Stimulated activated naive B cell treated with anti-CD40 and anti-IgM and Interleukin-4, amounts not matched to agents 10 μg/mL and 1 μg/mL and 100 μg/mL, for 72 hours (primary cell): ENCODE measurements around the gene C12orf56.
"Not testable (repeated sequence)": the region's sequence is repeated elsewhere in the genome, so short reads cannot be mapped to it uniquely, and the experiment has no call there.

Source experiments
- ATAC-seq, 2 donors: fragments of 150-1000 bp; cut with Tn5 transposase; replicated peaks; 2 replicates each; pipeline ENCODE4 v1.10.0; 2021; ENCODE audit warnings: moderate library complexity in 1 of 2
- DNase-seq: peaks from one replicate; pipeline ENCODE4 v3.0.0; 2021
- H3K27ac Mint-ChIP-seq: one replicate; pipeline ENCODE4 v1.8.0; 2022; ENCODE audit warnings: mild to moderate bottlenecking, mixed read lengths
- H3K27me3 Mint-ChIP-seq, 2 donors: one replicate each; pipeline ENCODE4 v1.8.0; 2022; ENCODE audit warnings: mixed read lengths in 2 of 2
- H3K36me3 Mint-ChIP-seq, 2 donors: one replicate each; pipeline ENCODE4 v1.8.0; 2022; ENCODE audit warnings: mixed read lengths in 2 of 2, mild to moderate bottlenecking in 1 of 2
- H3K4me1 Mint-ChIP-seq, 2 donors: one replicate each; pipeline ENCODE4 v1.8.0; 2022; ENCODE audit warnings: mixed read lengths in 2 of 2, mild to moderate bottlenecking in 1 of 2
- H3K4me3 Mint-ChIP-seq, 2 donors: one replicate each; pipeline ENCODE4 v1.8.0; 2022; ENCODE audit warnings: mild to moderate bottlenecking in 2 of 2, mixed read lengths in 2 of 2, moderate library complexity in 1 of 2
- H3K9me3 Mint-ChIP-seq, 2 donors: one replicate each; pipeline ENCODE4 v1.8.0; 2022; ENCODE audit warnings: mixed read lengths in 2 of 2, mild to moderate bottlenecking in 1 of 2

C12orf56 gene

DNA sequence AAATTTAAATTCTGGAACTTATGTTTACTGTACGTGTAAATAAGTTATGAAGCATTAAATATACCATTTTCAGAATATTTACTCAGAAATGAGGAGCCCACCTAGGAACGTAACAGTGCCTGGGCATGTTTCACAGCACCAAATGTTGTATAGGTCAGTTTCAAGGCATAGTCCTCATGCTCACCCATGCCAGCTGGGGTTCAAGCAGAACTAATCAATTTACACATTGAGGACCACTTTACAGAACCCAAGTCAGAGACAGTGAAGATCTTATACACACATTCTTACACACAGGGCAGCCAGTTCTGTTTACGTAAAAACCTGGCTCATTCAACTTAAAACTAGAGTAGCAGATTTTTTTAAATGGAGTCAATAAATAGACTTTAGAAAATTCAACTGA, 170.5 kb downstream of the C12orf56 start:
- H3K27me3 Mint-ChIP-seq = no peaks in the 10 kb centered on the region
- peaks cover 2 to 4% of the 10 kb centered on the region in 2 donors for H3K36me3 Mint-ChIP-seq
- no peak overlapping the region for H3K4me3 Mint-ChIP-seq
- no peaks in the 10 kb centered on the region for H3K9me3 Mint-ChIP-seq
- peaks cover 14 to 18% of the 10 kb centered on the region in 2 donors for H3K4me1 Mint-ChIP-seq
- no peak for DNase-seq
- H3K27ac Mint-ChIP-seq = no peak overlapping the region
- no peak for ATAC-seq

DNA sequence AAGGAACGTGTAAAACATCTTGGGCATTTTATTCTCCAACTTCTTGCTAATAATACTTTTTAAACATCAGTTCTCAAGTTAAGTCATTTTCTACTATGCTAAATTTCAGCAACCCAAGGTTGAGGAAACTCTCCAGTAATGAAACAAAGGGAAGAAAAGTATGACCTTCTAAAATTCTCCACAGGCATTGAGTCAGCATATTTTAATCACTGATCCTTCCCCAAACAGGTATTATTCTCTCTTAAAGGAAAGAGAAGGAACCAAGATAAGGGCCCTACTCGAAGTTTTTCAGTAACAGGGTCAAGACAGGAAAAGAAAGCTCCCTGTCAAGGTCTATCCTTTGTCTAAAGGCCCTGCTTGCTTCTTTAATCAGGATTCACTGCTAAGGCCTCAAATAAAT, 171.4 kb downstream of the C12orf56 start:
- Mint-ChIP-seq H3K4me1 (peaks cover 14 to 18% of the 10 kb centered on the region in 2 donors), H3K9me3 (no peaks in the 10 kb centered on the region), H3K27ac (peak overlapping the region; percentile 79), H3K36me3 (peaks cover 2 to 4% of the 10 kb centered on the region in 2 donors), H3K27me3 (no peaks in the 10 kb centered on the region), H3K4me3 (peak overlapping the region; percentile 9 to 21)
- DNase-seq (no peak), ATAC-seq (no peak)

- H3K27me3 Mint-ChIP-seq = no peaks in the 10 kb centered on the region
- H3K36me3 Mint-ChIP-seq = peaks cover 8 to 9% of the 10 kb centered on the region in 2 donors
- no peaks in the 10 kb centered on the region for H3K9me3 Mint-ChIP-seq
- H3K4me3 Mint-ChIP-seq = peak overlapping the region; percentile 23 to 60
- peaks cover 14 to 18% of the 10 kb centered on the region in 2 donors for H3K4me1 Mint-ChIP-seq
- ATAC-seq (no peak), DNase-seq (no peak)
- H3K27ac Mint-ChIP-seq = peak overlapping the region; percentile 7
Measured at GRCh38 chr12:64218597-64218996, 172.0 kb downstream of the C12orf56 start.

DNA sequence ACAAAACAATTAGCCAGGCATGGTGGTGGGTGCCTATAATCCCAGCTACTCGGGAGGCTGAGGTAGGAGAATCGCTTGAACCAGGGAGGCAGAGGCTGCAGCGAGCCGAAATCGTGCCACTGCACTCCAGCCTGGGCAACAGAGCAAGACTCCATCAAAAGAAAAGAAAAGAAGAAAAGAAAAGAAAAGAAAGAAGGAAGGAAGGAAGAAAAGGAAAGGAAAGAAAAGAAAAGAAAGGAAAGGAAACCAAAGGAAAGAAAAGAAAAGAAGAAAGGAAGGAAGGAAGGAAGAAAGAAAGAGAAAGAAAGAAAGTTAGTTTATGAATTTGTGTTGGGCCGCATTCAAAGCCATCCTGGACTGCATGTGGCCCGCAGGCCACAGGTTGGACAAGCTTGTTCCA, 172.9 kb downstream of the C12orf56 start:
- Mint-ChIP-seq H3K4me3 (peak overlapping the region in 1 of 2 donors; percentile 3), H3K36me3 (peaks cover 10 to 16% of the 10 kb centered on the region in 2 donors), H3K27ac (peak overlapping the region; percentile 28), H3K4me1 (peaks cover 12 to 18% of the 10 kb centered on the region in 2 donors)
- H3K9me3 Mint-ChIP-seq, DNase-seq, ATAC-seq, H3K27me3 Mint-ChIP-seq: not testable (repeated sequence)

GRCh38 chr12:64216239-64216638, 174.3 kb downstream of the C12orf56 start:
- H3K4me3 Mint-ChIP-seq = no peak overlapping the region
- H3K27me3 Mint-ChIP-seq = no peaks in the 10 kb centered on the region
- H3K4me1 Mint-ChIP-seq = peaks cover 7 to 18% of the 10 kb centered on the region in 2 donors
- DNase-seq (no peak), ATAC-seq (no peak)
- H3K9me3 Mint-ChIP-seq = no peaks in the 10 kb centered on the region
- H3K27ac Mint-ChIP-seq = no peak overlapping the region
- H3K36me3 Mint-ChIP-seq = peaks cover 18 to 27% of the 10 kb centered on the region in 2 donors
